ENCODE data around the gene C16orf95.

The C16orf95 gene

DNA sequence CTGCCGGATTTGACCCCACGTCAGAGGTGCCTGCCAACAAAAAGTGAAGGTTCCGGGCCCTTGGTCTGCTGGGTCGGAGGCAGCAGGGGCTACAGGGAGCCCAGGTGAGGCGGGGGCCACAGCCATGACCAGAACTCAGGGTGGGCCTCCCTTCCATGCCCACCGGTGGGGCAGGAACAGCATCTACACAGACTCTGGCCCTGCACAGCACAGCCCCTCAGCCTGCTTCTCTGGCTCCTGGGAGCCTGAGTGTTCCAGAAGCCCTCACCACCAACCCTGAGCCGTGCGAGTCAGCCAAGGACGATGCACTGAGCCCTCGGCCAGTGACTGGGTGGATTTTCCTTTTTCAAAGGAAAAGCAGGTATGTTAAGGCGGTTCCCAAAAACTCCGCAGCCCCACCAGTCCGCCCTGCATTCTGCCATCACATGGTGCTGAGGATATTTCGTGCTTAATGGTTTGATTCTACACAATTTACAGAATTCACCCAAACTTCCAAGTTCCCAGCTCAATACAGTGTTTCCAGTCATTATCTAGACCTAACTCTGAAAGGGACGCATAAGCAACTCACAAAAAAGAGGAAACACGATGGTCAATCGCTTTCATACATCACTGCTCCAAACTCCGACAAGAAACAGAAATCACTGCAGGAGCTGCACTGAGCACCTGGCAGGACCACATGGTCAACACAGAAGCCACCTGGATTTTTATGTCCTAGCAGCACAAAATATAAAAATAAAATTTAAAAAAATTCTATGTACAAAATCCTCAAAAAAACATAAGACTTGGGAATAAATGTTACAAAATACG is 19.4 kb upstream of the C16orf95 start:
- H3K4me3 ChIP-seq (ENCODE audit: low read depth, low read length): no peak overlapping the region
- TF ChIP-seq, protein P1, sequence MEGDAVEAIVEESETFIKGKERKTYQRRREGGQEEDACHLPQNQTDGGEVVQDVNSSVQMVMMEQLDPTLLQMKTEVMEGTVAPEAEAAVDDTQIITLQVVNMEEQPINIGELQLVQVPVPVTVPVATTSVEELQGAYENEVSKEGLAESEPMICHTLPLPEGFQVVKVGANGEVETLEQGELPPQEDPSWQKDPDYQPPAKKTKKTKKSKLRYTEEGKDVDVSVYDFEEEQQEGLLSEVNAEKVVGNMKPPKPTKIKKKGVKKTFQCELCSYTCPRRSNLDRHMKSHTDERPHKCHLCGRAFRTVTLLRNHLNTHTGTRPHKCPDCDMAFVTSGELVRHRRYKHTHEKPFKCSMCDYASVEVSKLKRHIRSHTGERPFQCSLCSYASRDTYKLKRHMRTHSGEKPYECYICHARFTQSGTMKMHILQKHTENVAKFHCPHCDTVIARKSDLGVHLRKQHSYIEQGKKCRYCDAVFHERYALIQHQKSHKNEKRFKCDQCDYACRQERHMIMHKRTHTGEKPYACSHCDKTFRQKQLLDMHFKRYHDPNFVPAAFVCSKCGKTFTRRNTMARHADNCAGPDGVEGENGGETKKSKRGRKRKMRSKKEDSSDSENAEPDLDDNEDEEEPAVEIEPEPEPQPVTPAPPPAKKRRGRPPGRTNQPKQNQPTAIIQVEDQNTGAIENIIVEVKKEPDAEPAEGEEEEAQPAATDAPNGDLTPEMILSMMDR (IDR thresholded peaks at IDR 0.05; ENCODE audit: insufficient read depth, low read depth, low read length, missing control alignments): no peak
- DNase-seq (ENCODE audit: low read depth): no peak

DNA sequence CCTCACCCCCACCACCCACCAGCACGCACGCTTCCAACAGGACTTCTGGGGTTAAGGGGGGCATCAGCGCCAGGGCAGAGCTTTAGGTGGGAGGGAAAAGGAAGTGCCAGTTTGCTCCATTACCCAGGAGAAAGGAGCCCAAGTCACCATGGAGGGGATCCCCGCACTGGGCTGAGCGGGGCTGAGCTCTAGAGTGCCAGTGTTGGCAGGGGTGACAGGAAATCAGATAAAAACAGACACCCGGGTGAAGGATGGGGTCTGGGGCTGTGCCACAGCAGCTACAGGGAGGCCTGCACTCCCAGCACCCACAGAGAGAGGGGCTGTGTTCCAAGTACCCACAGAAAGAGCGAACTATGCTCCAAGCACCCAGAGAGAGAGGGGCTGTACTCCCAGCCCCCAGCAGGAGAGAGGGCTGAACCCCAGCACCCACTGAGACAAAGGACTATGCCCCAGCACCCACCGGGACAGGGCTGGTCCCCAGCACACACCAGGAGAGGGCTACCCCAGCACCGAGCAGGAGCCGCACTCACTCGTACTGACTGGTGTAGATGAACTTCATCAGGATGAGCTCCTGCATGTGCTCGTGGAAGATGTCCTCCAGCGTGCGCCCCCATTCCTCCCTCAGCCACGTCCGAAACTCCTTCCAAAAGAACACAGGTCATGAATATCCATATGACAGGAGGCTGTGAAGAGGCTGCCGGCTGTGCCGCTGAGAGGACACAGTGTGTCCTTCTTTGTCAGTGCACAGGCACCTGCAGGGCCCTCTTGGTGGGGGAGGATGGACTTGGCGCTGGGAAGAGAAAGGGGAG is 18.6 kb upstream of the C16orf95 start:
- TF ChIP-seq, protein P1 (IDR thresholded peaks at IDR 0.05; ENCODE audit: insufficient read depth, low read depth, low read length, missing control alignments): no peak
- no peak for DNase-seq (ENCODE audit: low read depth)
- no peak overlapping the region for H3K4me3 ChIP-seq (ENCODE audit: low read depth, low read length)

DNA sequence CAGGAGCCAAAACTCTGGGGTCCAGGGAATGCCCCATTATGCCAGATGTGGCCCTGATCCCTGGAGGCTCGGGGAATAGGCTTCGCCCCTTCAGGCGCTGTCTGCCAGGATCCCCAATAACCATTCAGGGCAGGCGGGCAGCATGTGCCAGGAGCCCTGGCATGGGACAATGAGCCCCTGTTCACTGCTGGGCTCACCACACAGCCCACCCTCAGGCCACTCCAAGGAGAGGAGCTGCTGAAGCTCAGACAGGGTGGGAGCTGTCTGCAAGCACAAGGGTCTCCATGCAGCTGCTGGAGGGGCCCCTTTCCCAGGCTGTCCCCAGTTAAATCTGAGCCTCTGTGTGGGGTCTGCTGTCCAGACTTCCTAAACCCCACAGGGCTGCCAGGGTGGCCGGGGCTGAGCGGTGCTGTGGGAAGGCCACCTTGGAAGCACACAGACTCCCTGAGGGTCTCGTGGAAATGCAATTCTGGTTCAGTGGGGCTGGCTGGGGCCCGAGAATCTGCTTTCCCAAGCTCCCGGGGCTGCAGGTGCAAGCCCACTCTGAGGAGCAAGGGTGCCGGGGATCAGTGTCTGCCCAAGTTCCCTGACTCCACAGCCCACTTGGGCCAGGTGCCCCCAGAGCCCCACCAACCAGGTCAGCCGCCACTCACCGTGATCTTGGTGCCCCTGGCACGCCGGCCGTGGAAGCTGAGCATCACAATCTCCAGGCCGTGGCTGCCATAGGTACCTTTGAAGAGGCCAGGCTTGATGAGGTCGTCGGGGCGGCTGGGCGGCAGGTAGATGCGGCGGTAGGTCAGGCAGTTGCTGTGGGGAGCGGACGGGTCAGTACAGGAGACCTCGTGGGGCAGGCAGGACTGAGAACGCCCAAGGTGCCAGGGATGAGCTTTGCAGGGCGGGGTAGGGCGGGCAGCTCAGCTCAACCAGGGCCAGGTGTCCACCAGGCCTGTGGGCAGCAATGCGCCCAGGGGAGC is 17.7 kb upstream of the C16orf95 start:
- H3K4me3 ChIP-seq (ENCODE audit: low read depth, low read length): no peak overlapping the region
- TF ChIP-seq, protein P1 (IDR thresholded peaks at IDR 0.05; ENCODE audit: insufficient read depth, low read depth, low read length, missing control alignments): no peak
- no peak for DNase-seq (ENCODE audit: low read depth)

DNA sequence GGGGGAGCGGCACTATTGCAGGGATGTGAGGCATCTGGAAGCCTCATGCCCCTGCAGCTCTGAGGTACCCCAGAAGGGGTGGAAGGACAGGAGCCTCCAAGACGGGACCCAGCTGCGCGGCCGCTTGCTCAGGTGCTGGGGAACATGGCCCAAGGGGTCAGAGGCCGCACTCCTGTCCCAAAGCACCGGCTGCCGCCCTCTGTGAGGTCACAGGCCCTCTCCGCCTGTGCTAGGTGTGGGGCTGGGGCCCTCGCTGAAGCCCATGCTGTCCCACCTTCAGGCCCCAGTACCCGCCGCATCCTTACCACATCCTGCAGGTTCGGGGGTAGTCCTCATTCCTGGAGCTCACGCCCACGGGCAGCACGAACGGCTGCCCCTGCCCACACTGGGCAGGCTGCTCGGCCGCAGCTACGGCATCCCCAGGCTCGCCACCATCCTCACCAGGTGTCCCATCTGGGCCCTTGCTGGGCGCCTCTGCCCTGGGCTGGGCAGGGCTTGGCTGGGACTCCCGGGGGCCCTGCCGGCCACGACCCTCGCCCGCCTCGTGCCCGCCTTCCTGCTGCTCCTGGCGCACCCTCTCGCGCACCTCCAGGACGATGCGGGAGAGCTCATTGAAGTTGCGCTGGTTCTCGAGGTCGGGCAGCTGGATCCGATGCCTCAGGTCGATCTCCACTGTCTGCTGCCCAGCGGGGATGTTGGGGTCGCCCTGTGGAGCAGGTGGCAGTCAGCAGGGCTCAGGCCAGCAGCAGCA is 16.6 kb upstream of the C16orf95 start:
- DNase-seq (ENCODE audit: low read depth): no peak
- no peak overlapping the region for H3K4me3 ChIP-seq (ENCODE audit: low read depth, low read length)
- TF ChIP-seq, protein P1 (IDR thresholded peaks at IDR 0.05; ENCODE audit: insufficient read depth, low read depth, low read length, missing control alignments): no peak

DNA sequence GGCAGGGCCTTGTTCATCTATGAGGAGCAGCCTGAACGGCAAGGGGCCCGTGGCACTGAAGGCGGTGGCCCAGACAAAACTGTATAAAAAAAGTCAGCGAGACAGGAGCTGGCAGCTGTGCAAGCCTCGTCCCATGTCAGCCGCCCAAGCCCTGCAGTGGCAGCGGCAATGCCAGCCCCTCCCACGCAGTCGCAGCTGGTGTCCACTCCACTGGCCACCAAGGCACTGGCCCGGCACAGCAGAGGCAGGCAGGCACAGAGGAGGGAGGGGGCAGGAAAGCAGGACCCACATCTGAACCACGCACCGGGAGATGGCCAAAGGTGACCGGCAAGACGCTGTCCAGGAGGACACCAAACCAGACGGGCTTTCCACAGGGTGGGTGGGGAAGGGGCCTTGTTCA is 15.9 kb upstream of the C16orf95 start:
- no peak for DNase-seq (ENCODE audit: low read depth)
- H3K4me3 ChIP-seq (ENCODE audit: low read depth, low read length): no peak overlapping the region
- TF ChIP-seq, protein P1 (IDR thresholded peaks at IDR 0.05; ENCODE audit: insufficient read depth, low read depth, low read length, missing control alignments): no peak

DNA sequence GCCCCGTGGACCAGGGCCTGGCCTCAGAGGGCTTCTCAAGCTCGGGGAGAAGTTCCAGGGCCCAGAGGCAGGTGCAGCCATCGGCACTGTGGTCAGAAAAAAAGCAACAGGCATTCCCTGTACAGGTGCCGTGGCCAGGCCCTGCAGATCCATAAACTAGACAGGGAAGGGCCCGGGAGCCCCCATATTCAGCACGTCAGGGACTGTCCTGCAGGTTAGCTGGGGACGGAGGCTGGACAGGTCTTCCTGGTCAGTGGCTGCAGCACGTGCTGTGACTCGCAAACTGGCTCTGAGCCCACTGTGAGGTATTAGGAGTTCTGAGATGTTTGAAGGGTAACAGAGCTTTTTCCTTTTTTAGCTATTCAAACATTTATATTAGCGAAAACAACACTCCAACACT is 15.0 kb upstream of the C16orf95 start:
- TF ChIP-seq, protein P1 (IDR thresholded peaks at IDR 0.05; ENCODE audit: insufficient read depth, low read depth, low read length, missing control alignments): no peak
- no peak overlapping the region for H3K4me3 ChIP-seq (ENCODE audit: low read depth, low read length)
- DNase-seq (ENCODE audit: low read depth): no peak
